OCI-LY1 (cell line): ENCODE data around the gene RABGAP1.

ENCODE experiments used
- H2AFZ ChIP-seq: fragments of 200-600 bp; sonication (generic), shearing (Covaris generic); 2 replicates; pipeline ENCODE4 v1.6.0; 2014; ENCODE audit warnings: antibody characterized with exemption, mild to moderate bottlenecking, low read length
- H3F3A ChIP-seq: fragments of 200-600 bp; sonication (generic), shearing (Covaris generic); 2 replicates; pipeline ENCODE4 v1.6.0; 2014; ENCODE audit warnings: mild to moderate bottlenecking, antibody characterized with exemption, low read length, moderate library complexity; ENCODE audit not compliant: insufficient read depth
- H3K27ac ChIP-seq: fragments of 200-600 bp; sonication (generic); 2 replicates; pipeline ENCODE4 v1.5.1; 2014; ENCODE audit warnings: low read length, mixed run types, mild to moderate bottlenecking, low read depth; ENCODE audit not compliant: poor library complexity, severe bottlenecking
- H3K27me3 ChIP-seq: fragments of 200-600 bp; sonication (generic); 2 replicates; pipeline ENCODE4 v1.6.0; 2014; ENCODE audit warnings: antibody characterized with exemption, mild to moderate bottlenecking, low read length, moderate library complexity; ENCODE audit not compliant: insufficient read depth
- H3K36me3 ChIP-seq: fragments of 200-600 bp; sonication (generic); 2 replicates; pipeline ENCODE4 v1.6.1; 2014; ENCODE audit warnings: mild to moderate bottlenecking, antibody characterized with exemption, low read length, moderate library complexity, mixed read lengths; ENCODE audit not compliant: insufficient read depth
- H3K4me1 ChIP-seq: fragments of 200-600 bp; sonication (generic); 2 replicates; pipeline ENCODE4 v1.5.1; 2014; ENCODE audit warnings: mild to moderate bottlenecking, low read length, moderate library complexity; ENCODE audit not compliant: insufficient read depth, severe bottlenecking
- H3K4me2 ChIP-seq: fragments of 200-600 bp; sonication (generic), shearing (Covaris generic); 2 replicates; pipeline ENCODE4 v1.6.1; 2014; ENCODE audit warnings: low read length
- H3K4me3 ChIP-seq: fragments of 200-600 bp; sonication (generic); 2 replicates; pipeline ENCODE4 v1.5.1; 2014; ENCODE audit warnings: low read length, low read depth, mild to moderate bottlenecking, mixed read lengths; ENCODE audit not compliant: poor library complexity, severe bottlenecking
- H3K79me2 ChIP-seq: fragments of 200-600 bp; shearing (Covaris generic); 2 replicates; pipeline ENCODE4 v1.6.1; 2016; ENCODE audit warnings: mixed run types, low read length, mixed read lengths; ENCODE audit not compliant: insufficient read depth
- H3K9ac ChIP-seq: fragments of 200-600 bp; sonication (generic), shearing (Covaris generic); 2 replicates; pipeline ENCODE4 v1.6.1; 2014; ENCODE audit warnings: mild to moderate bottlenecking, low read length, mixed read lengths
- H3K9me2 ChIP-seq: fragments of 200-600 bp; sonication (generic), shearing (Covaris generic); 2 replicates; pipeline ENCODE4 v1.6.1; 2014; ENCODE audit warnings: low read depth, mild to moderate bottlenecking, low read length, mixed read lengths
- H3K9me3 ChIP-seq: fragments of 200-600 bp; shearing (Covaris generic); 2 replicates; pipeline ENCODE4 v1.6.1; 2014; ENCODE audit warnings: low read length, mixed read lengths
- H4K20me1 ChIP-seq: fragments of 200-600 bp; sonication (generic), shearing (Covaris generic); 2 replicates; pipeline ENCODE4 v1.6.0; 2016; ENCODE audit warnings: mild to moderate bottlenecking, low read length; ENCODE audit not compliant: insufficient read depth
- EZH2 ChIP-seq: fragments of 200-600 bp; sonication (generic), shearing (Covaris generic); IDR thresholded peaks from 2 replicates; pipeline ENCODE4 v1.8.0; 2017; ENCODE audit warnings: borderline replicate concordance, mixed run types, mild to moderate bottlenecking, antibody characterized with exemption, low read length, moderate library complexity, mixed read lengths
- TF ChIP-seq, protein P1 (sequence below): fragments of 200-600 bp; sonication (generic), shearing (Covaris generic); IDR thresholded peaks from 2 replicates; pipeline ENCODE4 v1.5.1; 2017; ENCODE audit warnings: mild to moderate bottlenecking, antibody characterized with exemption, low read length, moderate library complexity, mixed read lengths

Gene RABGAP1

DNA sequence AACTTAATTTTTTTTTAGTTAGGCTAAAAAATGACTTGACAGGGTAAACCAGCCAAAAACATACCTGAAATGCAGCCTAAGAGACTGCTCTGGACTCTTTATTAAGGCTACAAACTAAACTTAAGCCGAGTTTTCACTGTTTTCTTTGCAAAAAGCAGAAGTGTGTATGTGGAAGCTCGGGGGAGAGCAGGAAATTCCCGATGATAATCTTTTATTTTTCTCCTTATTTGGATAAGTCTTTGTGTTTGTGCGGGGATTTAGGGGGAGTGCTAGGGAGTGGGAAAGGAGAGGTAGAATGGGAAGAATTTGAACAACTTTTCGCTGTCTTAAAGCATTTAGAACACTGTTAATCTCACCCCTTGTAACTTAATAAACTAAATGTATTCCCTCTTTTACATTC is 61.9 kb downstream of the RABGAP1 start:
- Histone ChIP-seq H3K9ac (no peak overlapping the region), H3K9me2 (no peaks in the 10 kb centered on the region), H3K9me3 (no peaks in the 10 kb centered on the region), H3K27ac (no peak overlapping the region), H2AFZ (no peak overlapping the region), H3K79me2 (no peaks in the 10 kb centered on the region), H3K4me3 (no peak overlapping the region), H4K20me1 (no peaks in the 10 kb centered on the region), H3K27me3 (no peaks in the 10 kb centered on the region), H3K4me1 (no peaks in the 10 kb centered on the region), H3F3A (no peaks in the 10 kb centered on the region), H3K4me2 (no peak overlapping the region), H3K36me3 (peaks cover 32% of the 10 kb centered on the region)
- TF ChIP-seq, protein P1, sequence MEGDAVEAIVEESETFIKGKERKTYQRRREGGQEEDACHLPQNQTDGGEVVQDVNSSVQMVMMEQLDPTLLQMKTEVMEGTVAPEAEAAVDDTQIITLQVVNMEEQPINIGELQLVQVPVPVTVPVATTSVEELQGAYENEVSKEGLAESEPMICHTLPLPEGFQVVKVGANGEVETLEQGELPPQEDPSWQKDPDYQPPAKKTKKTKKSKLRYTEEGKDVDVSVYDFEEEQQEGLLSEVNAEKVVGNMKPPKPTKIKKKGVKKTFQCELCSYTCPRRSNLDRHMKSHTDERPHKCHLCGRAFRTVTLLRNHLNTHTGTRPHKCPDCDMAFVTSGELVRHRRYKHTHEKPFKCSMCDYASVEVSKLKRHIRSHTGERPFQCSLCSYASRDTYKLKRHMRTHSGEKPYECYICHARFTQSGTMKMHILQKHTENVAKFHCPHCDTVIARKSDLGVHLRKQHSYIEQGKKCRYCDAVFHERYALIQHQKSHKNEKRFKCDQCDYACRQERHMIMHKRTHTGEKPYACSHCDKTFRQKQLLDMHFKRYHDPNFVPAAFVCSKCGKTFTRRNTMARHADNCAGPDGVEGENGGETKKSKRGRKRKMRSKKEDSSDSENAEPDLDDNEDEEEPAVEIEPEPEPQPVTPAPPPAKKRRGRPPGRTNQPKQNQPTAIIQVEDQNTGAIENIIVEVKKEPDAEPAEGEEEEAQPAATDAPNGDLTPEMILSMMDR: no peak
- TF ChIP-seq EZH2: no peak

- H3K4me3 ChIP-seq: no peak overlapping the region
- H3K36me3 ChIP-seq: peaks cover 30% of the 10 kb centered on the region
- H3K9ac ChIP-seq: no peak overlapping the region
- no peak for TF ChIP-seq EZH2
- TF ChIP-seq, protein P1: no peak
- H3K9me3 ChIP-seq: no peaks in the 10 kb centered on the region
- no peaks in the 10 kb centered on the region for H4K20me1 ChIP-seq
- H3K4me1 ChIP-seq: no peaks in the 10 kb centered on the region
- H3K27ac ChIP-seq: no peak overlapping the region
- no peaks in the 10 kb centered on the region for H3K9me2 ChIP-seq
- H2AFZ ChIP-seq: no peak overlapping the region
- H3K4me2 ChIP-seq: no peak overlapping the region
- no peaks in the 10 kb centered on the region for H3K79me2 ChIP-seq
- no peaks in the 10 kb centered on the region for H3K27me3 ChIP-seq
- no peaks in the 10 kb centered on the region for H3F3A ChIP-seq
Measured at GRCh38 chr9:123003466-123003865, 62.6 kb downstream of the RABGAP1 start.

DNA sequence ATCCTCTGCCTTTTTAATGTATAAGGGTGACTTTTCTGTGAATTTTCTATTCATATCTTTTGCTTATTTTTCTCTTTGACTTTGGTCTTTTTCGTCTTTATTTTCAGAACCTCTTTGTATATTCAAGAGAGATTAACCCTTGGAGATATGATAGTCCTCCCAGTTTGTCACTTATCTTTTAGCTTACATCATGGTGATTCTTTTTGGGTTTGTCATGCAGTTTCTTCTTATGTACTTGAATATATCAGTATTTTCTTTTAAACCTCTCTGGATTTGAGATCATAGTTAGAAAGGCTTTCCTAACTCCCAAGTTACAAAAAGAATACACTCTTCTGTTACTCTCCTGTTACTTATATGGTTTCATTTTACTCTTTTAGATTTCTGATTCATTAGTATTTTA is 65.1 kb downstream of the RABGAP1 start:
- Histone ChIP-seq H3K79me2 (no peaks in the 10 kb centered on the region), H3K9ac (no peak overlapping the region)
- TF ChIP-seq, protein P1: no peak
- TF ChIP-seq EZH2: no peak

More for the DNA sequence above, 65.1 kb downstream of the RABGAP1 start:
- Histone ChIP-seq H4K20me1 (no peaks in the 10 kb centered on the region), H2AFZ (no peak overlapping the region), H3F3A (no peaks in the 10 kb centered on the region), H3K4me2 (no peak overlapping the region), H3K9me2 (no peaks in the 10 kb centered on the region), H3K36me3 (peaks cover 27% of the 10 kb centered on the region), H3K9me3 (no peaks in the 10 kb centered on the region), H3K4me1 (no peaks in the 10 kb centered on the region), H3K27ac (no peak overlapping the region), H3K4me3 (no peak overlapping the region), H3K27me3 (no peaks in the 10 kb centered on the region)
